T-cell (primary cell): ENCODE results near the gene DSTN. TPM values are rescaled to one million over a fixed set of nuclear protein-coding genes. Genes with fewer than 3 reads are reported as not detected.

ENCODE experiments used
- ATAC-seq, 4 experiments: fragments of 200-7000 bp in 3 of 4; fragments of 150-1000 bp in 1 of 4; cut with Tn5 transposase; replicated peaks in 1 of 4; 1 replicate in 3 of 4; 2 replicates in 1 of 4; pipeline ENCODE4 v1.10.0; 2021; ENCODE audit warnings: moderate library complexity in 3 of 4, mild to moderate bottlenecking in 2 of 4, moderate number of reproducible peaks in 1 of 4
- CTCF ChIA-PET, 2 donors: fragments of 300-600 bp; sonication (Branson Sonifier 250); formaldehyde crosslinking; loops; one replicate each; lab custom pipeline; 2022; ENCODE audit warnings: antibody characterized with exemption in 2 of 2; lab: Charles Lee
- POLR2A ChIA-PET, 2 donors: fragments of 300-600 bp; sonication (Branson Sonifier 250); formaldehyde crosslinking; loops; one replicate each; lab custom pipeline; 2022; ENCODE audit warnings: antibody characterized with exemption in 2 of 2; lab: Charles Lee
- DNase-seq, 35 experiments: peaks; one replicate each; pipeline versions ENCODE4 v3.0.0 to v3.0.0-alpha.2; 2013 to 2023
- H3K27ac ChIP-seq: one replicate; pipeline ENCODE4 v1.5.1; 2013; ENCODE audit warnings: low read length
- H3K27me3 ChIP-seq, 2 experiments: replicated peaks in 1 of 2; 1 replicate in 1 of 2; 2 replicates in 1 of 2; pipeline versions ENCODE4 v1.6.1 to v1.7.0; 2013; ENCODE audit warnings: low read length in 1 of 2, mixed read lengths in 1 of 2; ENCODE audit not compliant: control insufficient read depth in 2 of 2, insufficient read depth in 2 of 2; ENCODE audit errors: extremely low read depth in 1 of 2
- H3K36me3 ChIP-seq, 2 donors: 1 replicate in 1 of 2; 2 replicates in 1 of 2; pipeline versions ENCODE4 v1.6.1 to v1.7.0; 2013; ENCODE audit warnings: low read length in 1 of 2; ENCODE audit not compliant: control insufficient read depth in 2 of 2, insufficient read depth in 1 of 2; ENCODE audit errors: extremely low read depth in 1 of 2
- H3K4me1 ChIP-seq, 2 experiments: 1 replicate in 1 of 2; 2 replicates in 1 of 2; pipeline versions ENCODE4 v1.6.1 to v1.7.0; 2013; ENCODE audit warnings: low read length in 2 of 2, mixed read lengths in 1 of 2; ENCODE audit not compliant: insufficient read depth in 2 of 2, control insufficient read depth in 1 of 2; ENCODE audit errors: extremely low read depth in 1 of 2
- H3K4me3 ChIP-seq, 2 donors: 1 replicate in 1 of 2; 2 replicates in 1 of 2; pipeline versions ENCODE4 v1.5.1 to v1.7.0; 2013; ENCODE audit warnings: mild to moderate bottlenecking in 2 of 2, low read length in 1 of 2, moderate library complexity in 1 of 2; ENCODE audit not compliant: control insufficient read depth in 1 of 2; ENCODE audit errors: extremely low read depth in 1 of 2
- H3K9me3 ChIP-seq: 2 replicates; pipeline ENCODE4 v1.7.0; 2013
- H3K27ac Mint-ChIP-seq, 2 donors: one replicate each; pipeline ENCODE4 v1.8.0; 2020 to 2021; ENCODE audit warnings: mild to moderate bottlenecking in 2 of 2, mixed read lengths in 2 of 2
- H3K27me3 Mint-ChIP-seq, 2 donors: one replicate each; pipeline ENCODE4 v1.8.0; 2021 to 2022; ENCODE audit warnings: mixed read lengths in 2 of 2
- H3K36me3 Mint-ChIP-seq: one replicate; pipeline ENCODE4 v1.8.0; 2021; ENCODE audit warnings: mixed read lengths
- H3K4me1 Mint-ChIP-seq, 3 donors: one replicate each; pipeline ENCODE4 v1.8.0; 2020 to 2022; ENCODE audit warnings: mixed read lengths in 3 of 3, mild to moderate bottlenecking in 1 of 3
- H3K4me3 Mint-ChIP-seq, 3 donors: one replicate each; pipeline ENCODE4 v1.8.0; 2020 to 2022; ENCODE audit warnings: mild to moderate bottlenecking in 3 of 3, mixed read lengths in 3 of 3, moderate library complexity in 3 of 3
- H3K9me3 Mint-ChIP-seq, 3 donors: one replicate each; pipeline ENCODE4 v1.8.0; 2020 to 2022; ENCODE audit warnings: mixed read lengths in 3 of 3
- WGBS: methylation state at CpG from one replicate; pipeline ENCODE4 v1.1.5; 2013; ENCODE audit warnings: missing lambda C conversion rate; ENCODE audit not compliant: insufficient coverage; 5-methylcytosine and 5-hydroxymethylcytosine counted together
- total RNA-seq, 35 experiments: library from RNA in 6 of 35; stranded (reverse) in 6 of 35; fragments of 120-200 nt in 1 of 35; gene quantifications; one replicate each; pipeline versions ENCODE4 v1.2.1 to v1.2.4 and lab custom pipeline; 2013 to 2026

DSTN gene
- total RNA-seq, 5 donors from 2014 or later (not counting 1 experiment from before 2014, with no cell fraction given): 36.3 to 41.7 (median 41.3) TPM

- ATAC-seq (no peak), DNase-seq (no peak)
- Histone ChIP-seq H3K27me3 (no peaks in the 10 kb centered on the region), H3K36me3 (peaks cover 0 to 14% of the 10 kb centered on the region in 2 donors), H3K4me1 (peaks cover 28 to 45% of the 10 kb centered on the region in 2 experiments), H3K27ac (peak overlapping the region; percentile 81), H3K4me3 (no peak overlapping the region), H3K9me3 (no peaks in the 10 kb centered on the region)
- 93% methylated on average over 4 of the region's 8 CpGs for WGBS
- CTCF ChIA-PET: interaction anchor here (0.8 to 1.5 kb wide), 7 partner anchors 8 to 73 kb away, joined by 3 to 6 read pairs (median 3); partner anchors contain the start of genes DSTN (in 1 of the 2) and RRBP1 (in 1 of the 2)
- Mint-ChIP-seq H3K36me3 (peaks cover 20% of the 10 kb centered on the region), H3K4me1 (peaks cover 32 to 45% (median 38%) of the 10 kb centered on the region in 3 donors), H3K27me3 (no peaks in the 10 kb centered on the region), H3K9me3 (no peaks in the 10 kb centered on the region), H3K27ac (peak overlapping the region; percentile 91 to 100), H3K4me3 (peak overlapping the region in 2 of 3 donors; percentile 4 to 71)
- POLR2A ChIA-PET: interaction anchor here in 1 of 2 donors (2.1 kb wide), 1 partner anchor 40 kb away, joined by 8 read pairs; the partner anchor contains the start of gene DSTN
Measured at GRCh38 chr20:17609811-17610377, 40.0 kb downstream of the DSTN start.

- ATAC-seq: peak; percentile 87 to 93 (median 90)
- Histone ChIP-seq H3K4me1 (peaks cover 28 to 45% of the 10 kb centered on the region in 2 experiments), H3K27ac (peak overlapping the region; percentile 81), H3K9me3 (no peaks in the 10 kb centered on the region), H3K27me3 (no peaks in the 10 kb centered on the region), H3K4me3 (peak overlapping the region; percentile 25 to 58), H3K36me3 (peaks cover 0 to 10% of the 10 kb centered on the region in 2 donors)
- H3K9me3 Mint-ChIP-seq: no peaks in the 10 kb centered on the region
- 38% methylated on average over 17 of the region's 19 CpGs for WGBS
- POLR2A ChIA-PET: interaction anchor here (0.9 to 2.1 kb wide), 3 partner anchors 9 to 41 kb away, joined by 3 to 8 read pairs (median 3); partner anchors contain the start of gene DSTN (in 1 of the 2)
- H3K4me3 Mint-ChIP-seq: peak overlapping the region; percentile 41 to 71 (median 56)
- DNase-seq: peak; percentile 47 to 80 (median 70)
- peaks cover 34 to 45% (median 38%) of the 10 kb centered on the region in 3 donors for H3K4me1 Mint-ChIP-seq
- CTCF ChIA-PET: interaction anchor here (0.6 to 1.5 kb wide), 11 partner anchors 9 to 651 kb away, joined by 3 to 6 read pairs (median 3); partner anchors contain the start of genes DSTN (in 1 of the 2) and RRBP1 (in 1 of the 2)
- peaks cover 13% of the 10 kb centered on the region for H3K36me3 Mint-ChIP-seq
- H3K27ac Mint-ChIP-seq: peak overlapping the region; percentile 91 to 100
- no peaks in the 10 kb centered on the region for H3K27me3 Mint-ChIP-seq
Measured at GRCh38 chr20:17610566-17611289, 40.9 kb downstream of the DSTN start.

- Histone ChIP-seq H3K9me3 (no peaks in the 10 kb centered on the region), H3K4me3 (peak overlapping the region; percentile 25 to 58), H3K4me1 (peaks cover 28 to 45% of the 10 kb centered on the region in 2 experiments), H3K27ac (peak overlapping the region; percentile 81), H3K27me3 (no peaks in the 10 kb centered on the region), H3K36me3 (peaks cover 0 to 10% of the 10 kb centered on the region in 2 donors)
- ChIA-PET POLR2A (interaction anchor here (0.9 to 2.1 kb wide), 3 partner anchors 10 to 41 kb away, joined by 3 to 8 read pairs (median 3); partner anchors contain the start of gene DSTN (in 1 of the 2)), CTCF (interaction anchor here (0.6 to 1.5 kb wide), 8 partner anchors 9 to 650 kb away, joined by 3 to 6 read pairs (median 4); partner anchors contain the start of genes DSTN (in 1 of the 2) and RRBP1 (in 1 of the 2))
- Mint-ChIP-seq H3K27ac (peak overlapping the region; percentile 95 to 100), H3K27me3 (no peaks in the 10 kb centered on the region), H3K9me3 (no peaks in the 10 kb centered on the region), H3K4me1 (peaks cover 34 to 45% (median 38%) of the 10 kb centered on the region in 3 donors), H3K4me3 (peak overlapping the region in 2 of 3 donors; percentile 21 to 71), H3K36me3 (peaks cover 13% of the 10 kb centered on the region)
- DNase-seq: peak in 2 of 35 experiments; percentile 17 to 32
- WGBS: 78% methylated on average over 6 of the region's 6 CpGs
- ATAC-seq: peak in 3 of 4 experiments; percentile 28 to 35 (median 32)
Measured at GRCh38 chr20:17611290-17611539, 41.3 kb downstream of the DSTN start.

GRCh38 chr20:17611540-17612286, 41.8 kb downstream of the DSTN start:
- WGBS: 72% methylated on average over 24 of the region's 26 CpGs
- peaks cover 1 to 10% of the 10 kb centered on the region in 2 donors for H3K36me3 ChIP-seq
- ATAC-seq: no peak
- DNase-seq: no peak
- Mint-ChIP-seq H3K27me3 (no peaks in the 10 kb centered on the region), H3K27ac (peak overlapping the region; percentile 95 to 100), H3K4me1 (peaks cover 34 to 45% (median 38%) of the 10 kb centered on the region in 3 donors), H3K9me3 (no peaks in the 10 kb centered on the region), H3K36me3 (peaks cover 13% of the 10 kb centered on the region), H3K4me3 (peak overlapping the region in 2 of 3 donors; percentile 21 to 71)
- POLR2A ChIA-PET: interaction anchor here (1.1 to 1.2 kb wide), 2 partner anchors 39 to 42 kb away, joined by 3 read pairs; partner anchors contain the start of gene DSTN (in 1 of the 2)
- H3K27me3 ChIP-seq: no peaks in the 10 kb centered on the region
- no peaks in the 10 kb centered on the region for H3K9me3 ChIP-seq
- CTCF ChIA-PET: interaction anchor here (0.5 to 1.5 kb wide), 4 partner anchors 18 to 355 kb away, joined by 3 to 6 read pairs (median 4); partner anchors contain the start of gene DSTN (in 1 of the 2)
- peak overlapping the region in 1 of 2 donors; percentile 58 for H3K4me3 ChIP-seq
- H3K27ac ChIP-seq: peak overlapping the region; percentile 81
- H3K4me1 ChIP-seq: peaks cover 28 to 46% of the 10 kb centered on the region in 2 experiments

- H3K36me3 Mint-ChIP-seq: peaks cover 13% of the 10 kb centered on the region
- H3K27ac Mint-ChIP-seq: peak overlapping the region; percentile 95 to 100
- peak overlapping the region; percentile 32 to 71 (median 71) for H3K4me3 Mint-ChIP-seq
- WGBS: 44% methylated on average over 15 of the region's 16 CpGs
- Histone ChIP-seq H3K27me3 (no peaks in the 10 kb centered on the region), H3K36me3 (peaks cover 2 to 6% of the 10 kb centered on the region in 2 donors), H3K4me3 (no peak overlapping the region), H3K4me1 (peaks cover 28 to 48% of the 10 kb centered on the region in 2 experiments), H3K27ac (peak overlapping the region; percentile 81), H3K9me3 (no peaks in the 10 kb centered on the region)
- H3K27me3 Mint-ChIP-seq: no peaks in the 10 kb centered on the region
- peak; percentile 26 to 69 (median 46) for ATAC-seq
- ChIA-PET POLR2A (interaction anchor here in 1 of 2 donors (0.5 to 1.1 kb wide), 2 partner anchors 43 to 336 kb away, joined by 3 read pairs; partner anchors contain the start of gene DSTN), CTCF (interaction anchor here in 1 of 2 donors (0.5 to 0.7 kb wide), 3 partner anchors 42 to 355 kb away, joined by 3 to 4 read pairs (median 3); partner anchors contain the start of gene DSTN)
- no peaks in the 10 kb centered on the region for H3K9me3 Mint-ChIP-seq
- peaks cover 34 to 45% (median 38%) of the 10 kb centered on the region in 3 donors for H3K4me1 Mint-ChIP-seq
- peak in 34 of 35 experiments; percentile 20 to 73 (median 55) for DNase-seq
Measured at GRCh38 chr20:17612287-17612991, 42.6 kb downstream of the DSTN start.
